GM19324 (cell line): ENCODE results near the gene SOX18.
"Not testable (repeated sequence)": the region's sequence is repeated elsewhere in the genome, so short reads cannot be mapped to it uniquely, and the experiment has no call there.

Experiments
- ATAC-seq: cut with Tn5 transposase; IDR thresholded peaks from one replicate; pipeline ENCODE4 v1.9.1; 2021; ENCODE audit warnings: mild to moderate bottlenecking, moderate library complexity; ENCODE audit not compliant: unreplicated experiment, low FRiP score

The SOX18 gene

GRCh38 chr20:64025101-64025825, 24.2 kb downstream of the SOX18 start:
- ATAC-seq, result no peak

- ATAC-seq, result no peak
Measured at GRCh38 chr20:64024141-64024990, 25.1 kb downstream of the SOX18 start.

- no peak for ATAC-seq
Measured at GRCh38 chr20:64023361-64024140, 25.9 kb downstream of the SOX18 start.

- no peak for ATAC-seq
Measured at GRCh38 chr20:64022671-64023360, 26.6 kb downstream of the SOX18 start.

GRCh38 chr20:64021124-64021975, 28.1 kb downstream of the SOX18 start:
- no peak for ATAC-seq

- ATAC-seq, result no peak
Measured at GRCh38 chr20:64015635-64016034, 33.8 kb downstream of the SOX18 start.

- ATAC-seq, result not testable (repeated sequence)
Measured at GRCh38 chr20:64012385-64013154, 36.9 kb downstream of the SOX18 start.

GRCh38 chr20:64011366-64011779, 38.1 kb downstream of the SOX18 start:
- no peak for ATAC-seq

GRCh38 chr20:64010711-64011237, 38.7 kb downstream of the SOX18 start:
- no peak for ATAC-seq

- ATAC-seq, result no peak
Measured at GRCh38 chr20:64009811-64010387, 39.5 kb downstream of the SOX18 start.

GRCh38 chr20:64006902-64007301, 42.5 kb downstream of the SOX18 start:
- ATAC-seq, result no peak

- no peak for ATAC-seq
Measured at GRCh38 chr20:64006490-64006889, 42.9 kb downstream of the SOX18 start.

- no peak for ATAC-seq
Measured at GRCh38 chr20:64005394-64005793, 44.0 kb downstream of the SOX18 start.

- no peak for ATAC-seq
Measured at GRCh38 chr20:64003960-64004725, 45.3 kb downstream of the SOX18 start.

GRCh38 chr20:64001607-64002011, 47.8 kb downstream of the SOX18 start:
- no peak for ATAC-seq

- ATAC-seq, result no peak
Measured at GRCh38 chr20:64000906-64001305, 48.5 kb downstream of the SOX18 start.
